ENCODE measurements around the gene NEFH. TPM values are rescaled to one million over a fixed set of nuclear protein-coding genes. Genes with fewer than 3 reads are reported as not detected.
"Not testable (repeated sequence)": the region's sequence is repeated elsewhere in the genome, so short reads cannot be mapped to it uniquely, and the experiment has no call there.

The NEFH gene
- total RNA-seq, 1 donor from 2014 or later = 2.9 TPM

DNA sequence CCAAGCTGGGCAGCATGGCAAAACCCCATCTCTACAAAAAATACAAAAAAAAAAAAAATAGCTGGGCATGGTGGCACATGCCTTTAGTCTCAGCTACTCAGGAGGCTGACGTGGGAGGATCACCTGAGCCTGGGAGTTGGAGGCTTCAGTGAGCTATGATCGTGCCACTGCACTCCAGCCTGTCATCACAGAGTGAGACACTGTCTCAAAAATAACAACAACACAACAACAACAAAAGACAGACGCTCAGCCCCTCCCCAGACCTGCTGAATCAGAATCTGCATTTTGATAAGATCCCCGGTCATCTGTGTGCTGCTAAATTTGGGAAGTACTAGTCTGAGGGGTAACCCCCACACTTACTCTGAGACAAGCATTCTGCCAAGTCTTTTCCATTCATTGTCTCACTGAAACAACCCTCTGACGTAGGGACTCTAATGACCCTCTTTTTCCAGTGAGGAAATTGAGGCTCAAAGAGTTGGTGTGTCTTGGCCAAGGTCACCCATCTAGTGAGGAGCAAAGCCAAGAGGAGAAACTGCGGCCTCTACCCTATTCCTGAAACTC is 7.5 kb downstream of the NEFH start:
- Mint-ChIP-seq H3K4me3 (no peak overlapping the region), H3K36me3 (ENCODE audit: low read depth) (peaks cover 5% of the 10 kb centered on the region), H3K27me3 (ENCODE audit: low read depth) (peaks cover 4% of the 10 kb centered on the region), H3K9me3 (peaks cover 3% of the 10 kb centered on the region), H3K27ac (ENCODE audit: unreplicated experiment) (no peak overlapping the region), H3K4me1 (no peaks in the 10 kb centered on the region)
- TF ChIP-seq, protein P1, sequence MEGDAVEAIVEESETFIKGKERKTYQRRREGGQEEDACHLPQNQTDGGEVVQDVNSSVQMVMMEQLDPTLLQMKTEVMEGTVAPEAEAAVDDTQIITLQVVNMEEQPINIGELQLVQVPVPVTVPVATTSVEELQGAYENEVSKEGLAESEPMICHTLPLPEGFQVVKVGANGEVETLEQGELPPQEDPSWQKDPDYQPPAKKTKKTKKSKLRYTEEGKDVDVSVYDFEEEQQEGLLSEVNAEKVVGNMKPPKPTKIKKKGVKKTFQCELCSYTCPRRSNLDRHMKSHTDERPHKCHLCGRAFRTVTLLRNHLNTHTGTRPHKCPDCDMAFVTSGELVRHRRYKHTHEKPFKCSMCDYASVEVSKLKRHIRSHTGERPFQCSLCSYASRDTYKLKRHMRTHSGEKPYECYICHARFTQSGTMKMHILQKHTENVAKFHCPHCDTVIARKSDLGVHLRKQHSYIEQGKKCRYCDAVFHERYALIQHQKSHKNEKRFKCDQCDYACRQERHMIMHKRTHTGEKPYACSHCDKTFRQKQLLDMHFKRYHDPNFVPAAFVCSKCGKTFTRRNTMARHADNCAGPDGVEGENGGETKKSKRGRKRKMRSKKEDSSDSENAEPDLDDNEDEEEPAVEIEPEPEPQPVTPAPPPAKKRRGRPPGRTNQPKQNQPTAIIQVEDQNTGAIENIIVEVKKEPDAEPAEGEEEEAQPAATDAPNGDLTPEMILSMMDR (conservative IDR thresholded peaks at IDR 0.05) = no peak
- no peak for DNase-seq (ENCODE audit: low read depth, low spot score)

DNA sequence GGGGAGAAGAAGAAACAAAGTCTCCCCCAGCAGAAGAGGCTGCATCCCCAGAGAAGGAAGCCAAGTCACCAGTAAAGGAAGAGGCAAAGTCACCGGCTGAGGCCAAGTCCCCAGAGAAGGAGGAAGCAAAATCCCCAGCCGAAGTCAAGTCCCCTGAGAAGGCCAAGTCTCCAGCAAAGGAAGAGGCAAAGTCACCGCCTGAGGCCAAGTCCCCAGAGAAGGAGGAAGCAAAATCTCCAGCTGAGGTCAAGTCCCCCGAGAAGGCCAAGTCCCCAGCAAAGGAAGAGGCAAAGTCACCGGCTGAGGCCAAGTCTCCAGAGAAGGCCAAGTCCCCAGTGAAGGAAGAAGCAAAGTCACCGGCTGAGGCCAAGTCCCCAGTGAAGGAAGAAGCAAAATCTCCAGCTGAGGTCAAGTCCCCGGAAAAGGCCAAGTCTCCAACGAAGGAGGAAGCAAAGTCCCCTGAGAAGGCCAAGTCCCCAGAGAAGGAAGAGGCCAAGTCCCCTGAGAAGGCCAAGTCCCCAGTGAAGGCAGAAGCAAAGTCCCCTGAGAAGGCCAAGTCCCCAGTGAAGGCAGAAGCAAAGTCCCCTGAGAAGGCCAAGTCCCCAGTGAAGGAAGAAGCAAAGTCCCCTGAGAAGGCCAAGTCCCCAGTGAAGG is 9.2 kb downstream of the NEFH start:
- H3K27ac Mint-ChIP-seq (ENCODE audit: unreplicated experiment); DNase-seq (ENCODE audit: low read depth, low spot score); H3K27me3 Mint-ChIP-seq (ENCODE audit: low read depth); H3K36me3 Mint-ChIP-seq (ENCODE audit: low read depth); H3K9me3 Mint-ChIP-seq; H3K4me3 Mint-ChIP-seq; H3K4me1 Mint-ChIP-seq: not testable (repeated sequence)

DNA sequence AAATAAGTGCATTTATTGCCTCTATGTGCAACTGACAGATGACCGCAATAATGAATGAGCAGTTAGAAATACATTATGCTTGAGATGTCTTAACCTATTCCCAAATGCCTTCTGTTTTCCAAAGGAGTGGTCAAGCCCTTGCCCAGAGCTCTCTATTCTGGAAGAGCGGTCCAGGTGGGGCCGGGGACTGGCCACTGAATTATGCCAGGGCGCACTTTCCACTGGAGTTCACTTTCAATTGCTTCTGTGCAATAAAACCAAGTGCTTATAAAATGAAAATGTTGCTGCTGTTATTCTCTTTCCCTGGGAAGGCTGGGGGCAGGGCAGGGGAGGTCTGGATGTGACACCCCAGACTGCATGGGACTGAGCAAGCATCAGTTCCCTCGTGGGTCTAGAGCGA is 11.0 kb downstream of the NEFH start:
- no peak for DNase-seq (ENCODE audit: low read depth, low spot score)
- Mint-ChIP-seq H3K27me3 (ENCODE audit: low read depth) (no peaks in the 10 kb centered on the region), H3K9me3 (peaks cover 9% of the 10 kb centered on the region), H3K27ac (ENCODE audit: unreplicated experiment) (no peak overlapping the region), H3K36me3 (ENCODE audit: low read depth) (peaks cover 16% of the 10 kb centered on the region), H3K4me3 (no peak overlapping the region), H3K4me1 (no peaks in the 10 kb centered on the region)
- TF ChIP-seq, protein P1 (conservative IDR thresholded peaks at IDR 0.05) = no peak

DNA sequence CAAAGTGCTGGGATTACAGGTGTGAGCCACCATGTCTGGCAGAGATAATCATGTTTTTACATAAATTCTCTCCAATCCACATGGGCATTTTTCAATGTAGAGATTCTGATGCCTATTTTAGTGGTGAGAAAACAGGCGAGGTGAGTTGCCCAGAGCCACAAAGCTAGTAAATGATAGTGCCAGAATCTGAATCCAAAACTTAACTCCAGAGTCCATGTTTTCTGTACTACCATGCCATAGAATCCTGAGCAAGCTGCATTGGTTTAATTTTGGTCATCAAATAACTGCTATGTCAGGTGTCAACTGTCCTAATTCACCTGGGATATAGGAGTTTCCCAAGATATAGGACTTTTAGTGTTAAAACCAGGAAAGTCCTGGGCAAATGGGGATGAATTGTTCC is 13.6 kb downstream of the NEFH start:
- H3K9me3 Mint-ChIP-seq = peaks cover 8% of the 10 kb centered on the region
- H3K36me3 Mint-ChIP-seq (ENCODE audit: low read depth) = peaks cover 21% of the 10 kb centered on the region
- H3K27ac Mint-ChIP-seq (ENCODE audit: unreplicated experiment) = no peak overlapping the region
- H3K4me1 Mint-ChIP-seq = no peaks in the 10 kb centered on the region
- TF ChIP-seq, protein P1 (conservative IDR thresholded peaks at IDR 0.05) = no peak
- no peak for DNase-seq (ENCODE audit: low read depth, low spot score)
- no peak overlapping the region for H3K4me3 Mint-ChIP-seq
- no peaks in the 10 kb centered on the region for H3K27me3 Mint-ChIP-seq (ENCODE audit: low read depth)

DNA sequence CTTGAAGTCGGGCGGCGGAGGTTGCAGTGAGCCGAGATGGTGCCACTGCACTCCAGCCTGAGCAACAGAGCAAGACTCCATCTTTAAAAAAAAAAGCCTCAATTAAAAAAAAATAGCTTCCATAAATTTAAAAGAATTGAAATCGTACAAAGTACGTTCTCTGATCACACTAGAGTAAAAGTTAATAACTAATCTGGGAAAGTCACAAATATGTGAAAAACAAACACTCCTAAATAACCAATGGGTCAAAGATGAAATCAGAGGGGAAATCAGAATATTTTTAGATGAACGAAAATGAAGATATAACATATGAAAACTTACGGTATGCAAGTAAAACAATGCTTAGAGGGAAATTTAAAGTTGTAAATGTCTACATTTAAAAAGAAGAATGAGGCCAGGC is 19.8 kb downstream of the NEFH start:
- DNase-seq (ENCODE audit: low read depth, low spot score) = no peak
- no peak overlapping the region for H3K27ac Mint-ChIP-seq (ENCODE audit: unreplicated experiment)
- H3K36me3 Mint-ChIP-seq (ENCODE audit: low read depth) = peaks cover 15% of the 10 kb centered on the region
- TF ChIP-seq, protein P1 (conservative IDR thresholded peaks at IDR 0.05) = no peak
- H3K4me1 Mint-ChIP-seq = no peaks in the 10 kb centered on the region
- H3K4me3 Mint-ChIP-seq = no peak overlapping the region
- peaks cover 2% of the 10 kb centered on the region for H3K9me3 Mint-ChIP-seq
- H3K27me3 Mint-ChIP-seq (ENCODE audit: low read depth) = no peaks in the 10 kb centered on the region

DNA sequence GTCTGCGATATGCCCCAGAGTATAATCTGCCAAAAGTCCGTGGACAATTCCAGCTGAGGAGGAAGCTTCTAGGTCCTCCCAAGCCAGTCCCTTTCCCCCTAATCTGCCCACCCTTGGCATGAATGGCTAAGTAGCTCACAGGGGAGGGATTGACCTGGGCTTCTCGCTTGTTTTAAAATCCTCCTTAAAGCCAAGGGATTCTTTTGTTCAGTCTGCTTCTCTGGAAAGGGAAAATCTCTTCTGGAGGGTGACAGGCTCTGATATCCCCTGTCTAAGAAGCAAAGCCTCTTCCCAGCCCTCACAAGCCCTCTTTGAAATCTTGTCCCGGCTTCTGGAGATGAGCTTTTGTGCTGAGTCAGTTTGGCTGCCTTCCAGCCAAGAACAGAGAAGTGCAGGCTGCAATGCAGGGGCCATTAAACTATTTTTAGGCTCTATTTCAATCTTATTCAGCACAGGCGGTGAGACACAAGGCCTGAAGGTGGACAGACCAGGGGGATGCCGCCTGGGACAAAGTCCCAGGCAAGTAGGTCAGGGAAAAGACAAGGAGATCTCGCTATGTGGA is 23.9 kb downstream of the NEFH start:
- H3K27me3 Mint-ChIP-seq (ENCODE audit: low read depth) = no peaks in the 10 kb centered on the region
- H3K4me3 Mint-ChIP-seq = no peak overlapping the region
- peaks cover 2% of the 10 kb centered on the region for H3K36me3 Mint-ChIP-seq (ENCODE audit: low read depth)
- DNase-seq (ENCODE audit: low read depth, low spot score) = no peak
- no peaks in the 10 kb centered on the region for H3K4me1 Mint-ChIP-seq
- no peaks in the 10 kb centered on the region for H3K9me3 Mint-ChIP-seq
- TF ChIP-seq, protein P1 (conservative IDR thresholded peaks at IDR 0.05) = no peak
- no peak overlapping the region for H3K27ac Mint-ChIP-seq (ENCODE audit: unreplicated experiment)

All from neural crest cell (in vitro differentiated cells).